ENCODE measurements around the gene LEMD1.
A peak's percentile ranks its signal among the peaks of the same experiment; 100 is the strongest.
"Not testable (repeated sequence)": the region's sequence is repeated elsewhere in the genome, so short reads cannot be mapped to it uniquely, and the experiment has no call there.

Gene LEMD1

GRCh38 chr1:205445646-205445935, 23.7 kb upstream of the LEMD1 start:
- DNase-seq, result no peak

GRCh38 chr1:205444931-205445645, 23.2 kb upstream of the LEMD1 start:
- DNase-seq, result peak; percentile 68

GRCh38 chr1:205444300-205444930, 22.6 kb upstream of the LEMD1 start:
- no peak for DNase-seq

- DNase-seq, result no peak
These were observed 21.9 kb upstream of the LEMD1 start for GRCh38 chr1:205443585-205444299.

GRCh38 chr1:205442051-205442725, 20.3 kb upstream of the LEMD1 start:
- peak; percentile 81 for DNase-seq

GRCh38 chr1:205441716-205442050, 19.8 kb upstream of the LEMD1 start:
- no peak for DNase-seq

GRCh38 chr1:205441318-205441633, 19.4 kb upstream of the LEMD1 start:
- no peak for DNase-seq

GRCh38 chr1:205440476-205441317, 18.8 kb upstream of the LEMD1 start:
- DNase-seq, result peak; percentile 100

- no peak for DNase-seq
These were observed 18.2 kb upstream of the LEMD1 start for GRCh38 chr1:205440121-205440475.

GRCh38 chr1:205438213-205439158, 16.6 kb upstream of the LEMD1 start:
- peak; percentile 80 for DNase-seq

- no peak for DNase-seq
These were observed 15.7 kb upstream of the LEMD1 start for GRCh38 chr1:205437570-205437969.

- no peak for DNase-seq
These were observed 15.0 kb upstream of the LEMD1 start for GRCh38 chr1:205436776-205437410.

- no peak for DNase-seq
These were observed 14.0 kb upstream of the LEMD1 start for GRCh38 chr1:205435578-205436573.

GRCh38 chr1:205434738-205435137, 12.9 kb upstream of the LEMD1 start:
- DNase-seq, result peak; percentile 79

- DNase-seq, result not testable (repeated sequence)
These were observed 10.8 kb upstream of the LEMD1 start for GRCh38 chr1:205432692-205433091.

GRCh38 chr1:205432116-205432515, 10.3 kb upstream of the LEMD1 start:
- no peak for DNase-seq

- peak; percentile 36 for DNase-seq
These were observed 8.9 kb upstream of the LEMD1 start for GRCh38 chr1:205430696-205431305.

GRCh38 chr1:205429762-205430695, 8.2 kb upstream of the LEMD1 start:
- no peak for DNase-seq
